Prostate gland (tissue), 2 donors: ENCODE measurements around the gene HYAL2. TPM values are rescaled to one million over a fixed set of nuclear protein-coding genes. Genes with fewer than 3 reads are reported as not detected.

Experiments used
- DNase-seq: peaks from one replicate; pipeline ENCODE4 v3.0.0-alpha.2; 2019; ENCODE audit warnings: low spot score
- H3K27ac ChIP-seq, 2 donors: fragments of 200-600 bp; sonication (generic); 2 replicates each; pipeline ENCODE4 v1.5.1; 2017 to 2019
- H3K27me3 ChIP-seq: fragments of 200-600 bp; sonication (generic); replicated peaks from 2 replicates; pipeline ENCODE4 v1.5.1; 2019; ENCODE audit not compliant: insufficient read depth
- H3K36me3 ChIP-seq, 2 donors: fragments of 200-600 bp; sonication (generic); 1 replicate in 1 of 2; 2 replicates in 1 of 2; pipeline versions ENCODE4 v1.5.1 to v1.8.1; 2017 to 2019
- H3K4me1 ChIP-seq: fragments of 200-600 bp; sonication (generic); replicated peaks from 2 replicates; pipeline ENCODE4 v1.5.1; 2019
- H3K4me3 ChIP-seq, 2 donors: fragments of 200-600 bp; sonication (generic); 2 replicates each; pipeline ENCODE4 v1.5.1; 2017 to 2019
- H3K9me3 ChIP-seq: fragments of 200-600 bp; sonication (generic); 2 replicates; pipeline ENCODE4 v1.5.1; 2017
- CTCF ChIP-seq, 4 experiments: fragments of 200-600 bp in 2 of 4; fragments of 450-650 bp in 2 of 4; sonication (generic) in 2 of 4; IDR thresholded peaks; 1 replicate in 3 of 4; 2 replicates in 1 of 4; pipeline ENCODE4 v1.5.1; 2016 to 2019; ENCODE audit warnings: antibody characterized with exemption in 4 of 4, mild to moderate bottlenecking in 2 of 4, moderate library complexity in 2 of 4
- POLR2A ChIP-seq: fragments of 450-650 bp; IDR thresholded peaks from one replicate; pipeline ENCODE4 v1.6.1; 2016; ENCODE audit warnings: antibody characterized with exemption, mild to moderate bottlenecking
- POLR2AphosphoS5 ChIP-seq: sonication (generic); formaldehyde crosslinking; IDR thresholded peaks from one replicate; pipeline ENCODE4 v1.6.1; 2017; ENCODE audit warnings: antibody characterized with exemption
- WGBS: methylation state at CpG from one replicate; pipeline ENCODE4 v1.1.5; 2018; 5-methylcytosine and 5-hydroxymethylcytosine counted together
- intact Hi-C: fragments of 100-400 bp; cut with DNase I; formaldehyde crosslinking; loops from one replicate; pipeline ENCODE4 v1.14.2; 2022
- total RNA-seq, 2 donors: library from RNA; depleted of rRNA; stranded (reverse); fragments of >200 nt; gene quantifications; one replicate each; pipeline ENCODE4 v1.1.0, GENCODE V29; 2016

HYAL2 gene
- total RNA-seq, 2 donors from 2014 or later: 76.1 to 131 TPM

- H3K27ac ChIP-seq: peak overlapping the region; percentile 86 to 88
- H3K9me3 ChIP-seq: no peaks in the 10 kb centered on the region
- DNase-seq: no peak
- TF ChIP-seq CTCF (IDR thresholded peaks at IDR 0.05) (no peak), POLR2AphosphoS5 (no peak), POLR2A (no peak)
- no peaks in the 10 kb centered on the region for H3K27me3 ChIP-seq
- intact Hi-C loops: no loop called here
- H3K36me3 ChIP-seq: peaks cover 5 to 18% of the 10 kb centered on the region in 2 donors
- WGBS: 78% methylated on average over 12 of the region's 12 CpGs
- no peak overlapping the region for H3K4me3 ChIP-seq
- H3K4me1 ChIP-seq: peaks cover 9% of the 10 kb centered on the region
Observed at GRCh38 chr3:50293079-50293801, 29.3 kb downstream of the HYAL2 start.

GRCh38 chr3:50292159-50293078 is 30.1 kb downstream of the HYAL2 start, which contains the start of gene IFRD2:
Gene IFRD2 (minus strand): TSS chr3:50292429. CDS start chr3:50292274, 155 bp downstream.
- H3K27me3 ChIP-seq: no peaks in the 10 kb centered on the region
- H3K4me3 ChIP-seq: peak within 1 kb of the TSS; percentile 88 to 92
- H3K27ac ChIP-seq: peak within 1 kb of the TSS; percentile 86 to 88
- H3K4me1 ChIP-seq: peaks cover 5% of the 10 kb centered on the region
- no peaks in the 10 kb centered on the region for H3K9me3 ChIP-seq
- TF ChIP-seq POLR2AphosphoS5 (peak; percentile 99), CTCF (IDR thresholded peaks at IDR 0.05) (peak in 2 of 4 experiments; percentile 9 to 33), POLR2A (peak; percentile 69)
- H3K36me3 ChIP-seq: peaks cover 10 to 22% of the 10 kb centered on the region in 2 donors
- peak; percentile 98 for DNase-seq
- intact Hi-C loops: no loop called here
- WGBS: under 1% methylated on average over 67 of the region's 67 CpGs

- peaks cover 5% of the 10 kb centered on the region for H3K4me1 ChIP-seq
- H3K27ac ChIP-seq: no peak overlapping the region
- no peak for DNase-seq
- H3K4me3 ChIP-seq: no peak overlapping the region
- peaks cover 11 to 22% of the 10 kb centered on the region in 2 donors for H3K36me3 ChIP-seq
- no peaks in the 10 kb centered on the region for H3K9me3 ChIP-seq
- no peaks in the 10 kb centered on the region for H3K27me3 ChIP-seq
- no peak for TF ChIP-seq CTCF (IDR thresholded peaks at IDR 0.05)
- TF ChIP-seq POLR2A: no peak
- no peak for TF ChIP-seq POLR2AphosphoS5
- WGBS: 88% methylated on average over 16 of the region's 16 CpGs
- intact Hi-C loops: no loop called here
Observed at GRCh38 chr3:50290161-50290641, 32.3 kb downstream of the HYAL2 start.

- no peaks in the 10 kb centered on the region for H3K9me3 ChIP-seq
- intact Hi-C loops: loop anchor here (10.0 kb wide), 1 partner anchor 1154 kb away; the partner anchor contains the start of gene LAMB2
- no peak overlapping the region for H3K27ac ChIP-seq
- peaks cover 11 to 22% of the 10 kb centered on the region in 2 donors for H3K36me3 ChIP-seq
- H3K4me3 ChIP-seq: no peak overlapping the region
- no peaks in the 10 kb centered on the region for H3K27me3 ChIP-seq
- DNase-seq: no peak
- TF ChIP-seq POLR2AphosphoS5 (no peak), POLR2A (no peak), CTCF (IDR thresholded peaks at IDR 0.05) (no peak)
- WGBS: 91% methylated on average over 6 of the region's 6 CpGs
- peaks cover 5% of the 10 kb centered on the region for H3K4me1 ChIP-seq
Observed at GRCh38 chr3:50289130-50289529, 33.4 kb downstream of the HYAL2 start.
